NCI-H526 (cell line): ENCODE data around the gene FASTK.

Experiments
- DNase-seq, 2 experiments: peaks; one replicate each; lab custom pipeline; 2025; lab: John Stamatoyannopoulos, UW

The FASTK gene

GRCh38 chr7:151080522-151081169 is at the start of gene FASTK:
Gene FASTK (minus strand): TSS chr7:151080809. CDS start chr7:151080766, 43 bp downstream.
- peak; percentile 79 to 98 for DNase-seq

- DNase-seq: no peak
These were observed 49.5 kb upstream of the FASTK start for GRCh38 chr7:151129960-151130591.

DNA sequence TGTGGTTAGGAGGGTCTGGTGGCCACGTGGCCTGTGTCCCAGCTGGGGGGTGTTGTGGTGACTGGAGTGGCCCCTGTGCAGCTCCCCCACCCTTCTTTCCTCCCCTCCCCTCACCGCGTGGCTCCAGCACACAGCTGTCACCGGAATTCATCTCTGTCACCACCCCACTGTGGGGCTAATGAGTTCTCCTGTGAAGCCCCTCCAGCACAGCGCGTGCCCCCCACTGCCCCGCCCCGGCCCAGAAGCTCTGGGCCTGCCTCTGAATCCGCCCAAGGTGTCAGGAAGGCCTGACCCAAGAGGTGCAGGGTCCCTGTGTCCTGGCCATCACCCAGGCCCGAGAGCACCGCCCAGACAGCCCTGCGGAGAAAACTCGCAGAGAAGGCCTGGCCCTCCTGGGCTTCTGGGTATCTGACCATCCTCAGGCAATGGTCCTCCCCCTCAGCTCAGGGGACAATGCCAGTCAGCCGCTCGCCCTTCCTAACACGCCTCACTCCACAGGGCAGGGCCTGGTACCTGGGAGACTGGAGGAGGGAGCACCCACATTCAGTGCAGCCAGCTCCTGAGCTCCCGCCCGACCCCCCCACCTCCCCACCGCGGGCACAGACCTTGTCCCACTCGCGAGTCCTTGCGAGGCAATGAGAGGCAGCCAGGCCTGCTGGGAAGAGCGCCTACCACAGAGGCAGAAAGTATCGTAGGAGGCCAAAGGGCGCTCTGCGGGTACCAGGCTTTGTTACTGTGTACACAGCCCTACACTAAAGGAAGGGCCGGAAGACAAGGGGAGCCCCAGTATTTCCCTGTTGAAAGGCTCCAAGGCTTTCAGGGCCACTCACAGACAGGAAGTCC is 48.7 kb upstream of the FASTK start:
- DNase-seq: no peak

GRCh38 chr7:151128716-151129115 is 48.1 kb upstream of the FASTK start:
- DNase-seq: no peak

- no peak for DNase-seq
These were observed 47.5 kb upstream of the FASTK start for GRCh38 chr7:151128144-151128543.

GRCh38 chr7:151126491-151127137 is 46.0 kb upstream of the FASTK start:
- no peak for DNase-seq

DNA sequence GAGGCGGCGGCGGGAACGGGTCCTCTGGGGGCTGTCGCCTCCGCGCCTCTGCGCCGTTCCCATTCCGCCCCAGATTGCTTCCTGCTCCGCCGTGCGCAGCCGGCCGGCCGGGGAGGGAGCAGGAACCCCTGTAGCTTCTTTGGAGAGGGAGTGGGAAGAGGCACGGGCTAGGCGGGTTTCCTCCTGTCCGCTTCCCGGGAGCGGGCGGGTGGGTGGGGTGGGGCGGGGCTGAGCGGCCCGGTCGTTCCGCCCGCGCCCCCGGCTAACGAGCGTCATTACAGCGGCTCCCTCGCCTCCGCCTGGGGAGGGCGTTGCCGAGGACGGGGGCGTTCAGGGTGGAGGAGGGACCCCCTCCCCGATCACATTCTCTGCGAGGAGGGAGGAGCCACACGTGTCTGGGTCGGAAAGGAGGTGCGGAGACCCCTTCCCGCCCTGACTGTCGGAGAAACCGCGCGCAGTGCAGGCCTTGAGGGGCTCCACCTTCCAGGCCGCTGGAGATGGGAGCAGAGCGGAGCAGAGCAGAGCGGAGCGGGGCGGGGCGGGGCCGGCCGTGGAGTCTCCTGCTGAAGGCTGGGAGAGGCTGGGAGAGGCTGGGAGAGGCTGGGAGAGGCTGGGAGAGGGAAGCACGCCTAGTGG is 45.4 kb upstream of the FASTK start:
- peak in 1 of 2 experiments; percentile 52 for DNase-seq

DNA sequence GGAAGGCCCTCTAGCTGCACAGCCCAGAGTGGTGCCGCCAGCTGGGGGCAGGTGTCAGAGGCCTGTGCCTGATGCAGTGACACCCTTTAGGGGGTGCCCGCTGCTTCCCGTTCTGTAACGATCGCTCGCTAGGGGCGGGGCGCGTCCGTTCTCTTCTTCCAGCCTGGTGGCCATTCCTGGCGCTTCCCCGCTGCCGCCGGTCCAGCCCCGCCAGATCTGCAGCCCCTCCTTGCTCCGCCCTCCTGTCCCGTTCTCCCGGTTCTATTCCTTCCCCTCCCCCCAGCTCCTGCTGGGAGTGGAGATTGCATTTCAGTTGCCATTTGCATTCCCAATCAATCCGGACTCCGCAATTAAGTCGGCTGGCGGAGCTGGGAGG is 44.8 kb upstream of the FASTK start:
- peak; percentile 69 to 92 for DNase-seq

GRCh38 chr7:151124899-151125399 is 44.3 kb upstream of the FASTK start:
- DNase-seq: no peak

- DNase-seq: no peak
These were observed 43.9 kb upstream of the FASTK start for GRCh38 chr7:151124481-151124880.

- DNase-seq: peak; percentile 70 to 90
These were observed 43.3 kb upstream of the FASTK start for GRCh38 chr7:151123822-151124464.

DNA sequence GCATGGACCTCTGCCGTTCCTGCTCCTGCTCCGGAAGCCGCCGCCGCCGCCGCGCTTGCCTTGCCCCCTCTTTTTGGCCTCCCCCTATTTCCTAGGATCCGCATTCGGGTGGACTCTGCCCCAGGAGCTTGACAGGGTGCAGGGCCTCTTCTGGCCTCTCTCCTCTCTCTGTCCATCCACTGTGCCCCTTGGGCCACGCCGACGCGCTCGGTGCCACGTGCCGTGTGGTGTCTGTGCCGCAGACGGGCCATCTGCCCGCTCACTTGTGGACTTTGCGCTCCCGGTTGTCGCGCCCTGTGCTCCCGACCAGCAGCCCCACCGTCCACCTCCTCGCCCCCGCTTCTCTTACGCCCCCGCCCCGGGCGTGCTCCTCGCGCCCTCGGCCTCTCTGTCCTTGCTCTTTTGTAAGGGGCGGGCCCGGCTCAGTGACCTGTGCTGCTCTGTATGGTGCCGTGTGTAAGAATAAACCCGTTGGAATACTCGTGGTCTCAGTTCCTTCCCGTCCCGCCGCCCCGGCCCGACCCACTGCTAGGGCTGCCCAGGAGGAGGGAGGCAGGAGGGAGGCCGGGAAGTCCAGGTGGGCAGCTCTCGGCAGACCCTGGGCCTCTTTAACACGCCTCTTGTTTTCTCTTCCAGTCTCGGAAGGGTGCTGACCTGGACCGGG is 42.7 kb upstream of the FASTK start:
- DNase-seq: no peak

DNA sequence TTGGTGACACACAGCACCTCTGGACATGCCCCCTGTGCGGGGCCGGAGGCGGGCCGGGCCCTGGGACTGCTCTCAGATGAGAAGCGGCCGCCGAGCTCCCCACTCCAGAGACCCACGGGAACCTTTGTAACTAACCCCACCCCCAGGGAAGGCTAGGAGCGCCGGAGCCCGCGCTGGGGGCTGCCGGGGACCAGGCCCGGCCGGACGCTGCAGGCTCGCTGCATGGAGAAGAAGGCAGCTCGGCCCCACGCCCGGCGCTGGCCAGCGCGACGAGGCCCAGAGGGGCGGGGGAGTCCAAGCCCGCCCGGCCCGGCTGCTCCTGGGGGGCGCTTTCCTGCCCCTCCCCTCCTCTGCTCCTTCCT is 42.2 kb upstream of the FASTK start:
- no peak for DNase-seq

DNA sequence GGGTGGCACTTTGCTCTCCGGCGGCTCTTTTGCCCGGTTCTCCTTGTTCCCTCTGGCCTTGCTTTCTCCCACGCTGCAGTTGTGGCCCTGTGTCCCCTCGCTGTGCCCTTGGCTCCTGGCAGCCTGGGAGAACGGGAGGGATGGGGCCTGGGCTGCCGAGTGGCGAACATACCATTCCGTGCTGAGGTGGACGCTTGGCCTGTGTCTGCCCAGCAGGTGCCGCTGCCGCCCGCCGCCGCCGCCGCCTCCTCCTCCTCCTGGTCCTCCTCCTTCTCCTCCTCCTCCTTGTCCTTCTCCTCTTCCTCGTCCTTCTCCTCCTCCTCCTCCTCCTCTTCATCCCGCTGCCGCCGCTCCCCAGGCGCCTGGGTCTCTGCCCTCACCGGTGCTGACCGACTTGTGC is 41.7 kb upstream of the FASTK start:
- no peak for DNase-seq

GRCh38 chr7:151121380-151122170 is 41.0 kb upstream of the FASTK start:
- DNase-seq: no peak

DNA sequence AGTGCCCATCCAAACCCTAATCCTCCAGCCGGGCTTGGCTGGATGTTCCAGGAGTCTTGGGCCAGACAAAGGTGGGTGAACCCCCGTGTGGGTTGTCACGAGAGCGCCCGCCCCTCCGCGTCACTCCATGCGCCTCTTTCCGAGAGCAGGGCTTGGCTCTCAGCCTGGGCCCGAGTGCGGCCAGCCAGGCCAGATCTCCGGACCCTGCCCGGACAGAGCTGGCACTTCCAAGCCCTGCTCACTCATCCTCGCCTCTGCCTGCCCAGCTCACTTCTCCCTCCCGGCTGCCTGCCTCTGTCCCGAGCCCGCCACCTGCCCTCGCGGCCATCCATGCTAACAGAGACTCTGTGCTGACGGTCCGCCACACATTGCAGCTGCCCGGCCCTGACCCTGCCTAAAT is 40.3 kb upstream of the FASTK start:
- DNase-seq: no peak

DNA sequence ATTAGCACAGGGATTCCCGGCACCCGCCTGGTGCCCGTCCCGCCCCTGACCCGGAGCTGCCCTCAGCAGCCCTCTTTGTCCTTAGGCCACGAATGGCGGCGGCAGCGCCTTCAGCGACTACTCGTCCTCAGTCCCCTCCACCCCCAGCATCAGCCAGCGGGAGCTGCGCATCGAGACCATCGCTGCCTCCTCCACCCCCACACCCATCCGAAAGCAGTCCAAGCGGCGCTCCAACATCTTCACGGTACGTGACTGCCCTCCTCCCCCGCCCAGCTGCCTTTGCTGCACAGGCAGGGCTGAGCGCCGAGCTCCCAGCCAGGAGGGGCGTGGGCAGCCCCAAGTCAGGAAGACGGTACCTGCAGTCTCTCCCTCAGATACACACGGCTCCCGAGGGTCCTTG is 39.3 kb upstream of the FASTK start:
- no peak for DNase-seq

GRCh38 chr7:151119055-151119415 is 38.4 kb upstream of the FASTK start:
- DNase-seq: no peak

- DNase-seq: no peak
These were observed 37.8 kb upstream of the FASTK start for GRCh38 chr7:151118108-151119054.
